Pancreas (tissue), 10 donors: Measurements from ENCODE around the gene ZBTB48. TPM values are rescaled to one million over a fixed set of nuclear protein-coding genes. Genes with fewer than 3 reads are reported as not detected.

ENCODE experiments used
- ATAC-seq, 4 donors: fragments of 200-7000 bp; cut with Tn5 transposase; one replicate each; pipeline versions ENCODE4 v1.8.0 to v1.9.1; 2020; ENCODE audit warnings: mild to moderate bottlenecking in 4 of 4, moderate library complexity in 4 of 4
- DNase-seq, 6 donors: peaks; one replicate each; pipeline ENCODE4 v3.0.0-alpha.2; 2020
- FAIRE-seq: peaks from 2 replicates; lab custom pipeline; 2012; peaks lifted over from hg19 to GRCh38; lab: Jason Lieb, UNC
- H3K27ac ChIP-seq, 4 donors: fragments of 200-600 bp; sonication (generic); 1 replicate in 3 of 4; 2 replicates in 1 of 4; pipeline versions ENCODE4 v1.5.0 to v1.8.0; 2020
- H3K27me3 ChIP-seq, 4 donors: fragments of 200-600 bp; one replicate each; pipeline ENCODE4 v1.8.0; 2021
- H3K36me3 ChIP-seq, 3 donors: fragments of 200-600 bp; sonication (generic) in 1 of 3; one replicate each; pipeline versions ENCODE4 v1.5.0 to v1.8.0; 2020 to 2021
- H3K4me1 ChIP-seq, 3 donors: fragments of 200-600 bp; one replicate each; pipeline ENCODE4 v1.8.0; 2021
- H3K4me3 ChIP-seq, 4 donors: fragments of 200-600 bp; sonication (generic) in 2 of 4; one replicate each; pipeline versions ENCODE4 v1.5.0 to v1.8.0; 2020 to 2021
- H3K9me3 ChIP-seq, 4 donors: fragments of 200-600 bp; one replicate each; pipeline ENCODE4 v1.8.0; 2021
- CTCF ChIP-seq, 4 donors: fragments of 200-600 bp; sonication (generic) in 3 of 4; IDR thresholded peaks; one replicate each; pipeline versions ENCODE4 v1.5.0 to v1.8.0; 2021; ENCODE audit warnings: antibody characterized with exemption in 4 of 4
- WGBS, 2 donors: extraction: QIAGEN DNeasy Blood & Tissue Kit; methylation state at CpG; one replicate each; pipeline ENCODE4 v1.1.7; 2013; 5-methylcytosine and 5-hydroxymethylcytosine counted together
- intact Hi-C, 3 donors: fragments of 100-400 bp; cut with DNase I; formaldehyde crosslinking; loops; one replicate each; pipeline versions ENCODE4 v1.11.1 to v1.14.2; 2022
- polyA plus RNA-seq, 2 donors: library from polyadenylated mRNA; stranded (reverse); fragments of 200-250 nt; gene quantifications; one replicate each; pipeline ENCODE4 v1.2.3, GENCODE V29; 2013
- total RNA-seq, 6 donors: library from RNA; stranded (reverse); fragmentation: NEBNext Ultra II Directional in 4 of 6; extraction: Animal tissue kit (Norgen Biotek cat#: 25700) in 4 of 6; gene quantifications; one replicate each; pipeline versions ENCODE4 v1.2.1 to v1.2.4, GENCODE V29; 2021 to 2023
- donor health status: healthy with polysubstance abuse.
- donor health status: DM: no; HTN: no; CAD: no; lungs with moderate emphysema.
- donor health status: DM: no; HTN: no; CAD: no.
- donor health status: control.
- donor health status: control.
- donor health status: Bipolar disorder and iron deficiency.
- donor health status: DM: yes; HTN: yes; CAD: no.
- donor health status: DM: no; HTN: no; CAD: no.
- donor health status: DM: no; HTN: no; CAD: no.
- donor health status: DM: yes; HTN: yes; CAD: no.

ZBTB48 gene
- total and polyA plus RNA-seq, 8 donors = 15.2 to 143 (median 18.4) TPM

- H3K4me3 ChIP-seq = no peak overlapping the region
- H3K27me3 ChIP-seq = no peaks in the 10 kb centered on the region
- H3K27ac ChIP-seq = peak overlapping the region in 2 of 4 donors; percentile 85 to 89
- H3K4me1 ChIP-seq = peaks cover 19 to 21% (median 21%) of the 10 kb centered on the region in 3 donors
- intact Hi-C loops = no loop called here
- ATAC-seq (peak in 2 of 4 donors; percentile 4 to 6), DNase-seq (peak in 1 of 6 donors; percentile 57), FAIRE-seq (no peak)
- WGBS, 2 donors = 38 to 43% methylated on average over 10 of the region's 10 CpGs
- H3K9me3 ChIP-seq = no peaks in the 10 kb centered on the region
- TF ChIP-seq CTCF (IDR thresholded peaks at IDR 0.05) = no peak
- H3K36me3 ChIP-seq = no peaks in the 10 kb centered on the region
These were observed 1.9 kb downstream of the ZBTB48 start for GRCh38 chr1:6581561-6582305.

- ATAC-seq (peak in 2 of 4 donors; percentile 8 to 11), DNase-seq (peak in 3 of 6 donors; percentile 38 to 51 (median 50)), FAIRE-seq (no peak)
- WGBS, 2 donors = 27 to 50% methylated on average over 1 of the region's 1 CpG
- Histone ChIP-seq H3K36me3 (no peaks in the 10 kb centered on the region), H3K4me3 (no peak overlapping the region), H3K4me1 (peaks cover 19 to 22% (median 21%) of the 10 kb centered on the region in 3 donors), H3K9me3 (no peaks in the 10 kb centered on the region), H3K27ac (peak overlapping the region in 2 of 4 donors; percentile 4 to 89), H3K27me3 (no peaks in the 10 kb centered on the region)
- intact Hi-C loops = no loop called here
- TF ChIP-seq CTCF (IDR thresholded peaks at IDR 0.05) = no peak
These were observed 2.6 kb downstream of the ZBTB48 start for GRCh38 chr1:6582370-6582769.

DNA sequence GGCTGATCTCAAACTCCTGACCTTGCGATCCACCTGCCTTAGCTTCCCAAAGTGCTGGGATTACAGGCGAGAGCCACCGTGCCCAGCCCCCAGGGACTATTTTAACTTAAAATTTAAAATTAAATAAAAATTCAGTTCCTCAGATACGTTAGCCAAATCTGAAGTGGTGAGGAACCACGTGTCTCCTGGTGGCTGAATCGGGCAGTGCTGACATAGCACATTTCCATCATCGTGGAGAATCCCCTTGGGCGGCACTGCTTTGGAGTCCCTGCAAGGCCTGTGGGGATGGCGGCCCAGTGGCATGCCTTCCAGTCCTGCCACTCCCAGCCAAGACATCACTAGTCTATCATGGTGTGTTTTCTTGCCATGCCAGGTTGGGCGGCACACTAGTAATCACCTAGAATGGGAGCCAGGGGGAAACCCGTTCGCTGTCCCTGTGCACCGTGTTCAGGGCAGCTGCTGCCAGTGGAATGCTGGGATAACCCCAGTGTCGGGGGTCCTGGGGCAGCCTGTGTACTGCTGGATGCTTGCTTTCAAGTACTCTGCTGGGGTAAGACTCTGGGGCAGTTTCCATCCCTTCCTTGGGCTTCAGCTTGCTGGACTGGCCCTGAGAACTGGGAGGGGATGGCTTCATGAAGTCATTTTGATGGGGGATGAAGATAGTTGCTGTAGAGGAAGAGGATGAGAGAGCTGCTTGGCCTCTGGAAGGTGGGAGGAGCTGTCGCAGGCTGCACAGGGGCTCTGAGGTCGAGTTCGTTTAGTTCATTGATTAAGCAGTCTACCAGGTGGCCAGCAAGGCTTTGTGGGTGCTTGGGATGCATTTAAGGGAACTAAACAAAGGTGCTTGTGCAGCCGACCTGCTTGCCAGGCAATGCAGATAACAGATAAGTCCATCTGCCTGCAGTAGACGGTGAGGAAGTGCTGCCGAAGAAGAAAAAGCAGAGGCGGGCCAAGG is 4.6 kb downstream of the ZBTB48 start:
- no peak for TF ChIP-seq CTCF (IDR thresholded peaks at IDR 0.05)
- H3K4me1 ChIP-seq = peaks cover 18 to 28% (median 23%) of the 10 kb centered on the region in 3 donors
- no peaks in the 10 kb centered on the region for H3K27me3 ChIP-seq
- H3K36me3 ChIP-seq = peaks cover 0 to 15% (median 8%) of the 10 kb centered on the region in 3 donors
- intact Hi-C loops = no loop called here
- FAIRE-seq (no peak), DNase-seq (no peak), ATAC-seq (no peak)
- no peaks in the 10 kb centered on the region for H3K9me3 ChIP-seq
- no peak overlapping the region for H3K4me3 ChIP-seq
- WGBS, 2 donors = 70 to 79% methylated on average over 21 of the region's 21 CpGs
- H3K27ac ChIP-seq = no peak overlapping the region

DNA sequence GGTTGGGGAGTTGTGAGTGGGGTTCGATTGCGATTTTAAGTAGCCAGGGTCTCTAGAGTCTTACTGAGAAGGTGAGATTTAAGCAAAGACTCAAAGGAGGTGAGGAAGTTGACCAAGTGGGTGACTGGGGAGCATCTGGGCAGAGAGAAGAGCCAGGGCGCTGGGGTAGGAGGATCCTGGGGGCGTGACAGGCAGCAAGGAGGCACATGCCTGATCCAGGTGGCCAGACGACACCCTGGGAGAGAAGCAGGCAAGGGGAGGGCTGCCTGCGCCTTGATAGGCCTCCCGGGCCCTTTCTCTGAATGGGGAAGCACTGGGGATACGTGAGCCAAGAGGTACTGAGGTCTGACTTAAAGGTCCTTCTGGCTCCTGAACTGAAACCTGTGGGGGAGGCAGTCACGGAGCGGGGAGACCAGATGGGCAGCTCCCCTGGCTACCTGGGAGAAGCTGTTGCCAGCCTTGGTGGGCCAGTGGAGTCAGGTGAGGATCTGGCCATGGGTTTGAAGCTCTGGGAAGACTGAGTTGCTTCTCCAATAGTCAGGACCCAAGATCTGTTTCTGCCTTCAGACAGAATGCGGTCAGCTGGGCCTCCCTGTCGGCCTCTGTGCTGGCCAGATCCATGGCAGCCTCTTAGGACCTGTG is 5.4 kb downstream of the ZBTB48 start:
- no peak for ATAC-seq
- Histone ChIP-seq H3K9me3 (no peaks in the 10 kb centered on the region), H3K4me3 (no peak overlapping the region), H3K27ac (no peak overlapping the region), H3K36me3 (peaks cover 0 to 19% (median 13%) of the 10 kb centered on the region in 3 donors), H3K27me3 (no peaks in the 10 kb centered on the region), H3K4me1 (peaks cover 17 to 28% (median 23%) of the 10 kb centered on the region in 3 donors)
- WGBS, 2 donors = 82 to 86% methylated on average over 12 of the region's 12 CpGs
- no peak for DNase-seq
- no peak for TF ChIP-seq CTCF (IDR thresholded peaks at IDR 0.05)
- FAIRE-seq = no peak
- intact Hi-C loops = no loop called here
